ENCODE measurements around the gene ATAD3C. TPM values are rescaled to one million over a fixed set of nuclear protein-coding genes. Genes with fewer than 3 reads are reported as not detected.

Gene ATAD3C
- total and polyA plus RNA-seq, 2 of the 4 experiments (the other 2 are of a cell fraction) = not detected

DNA sequence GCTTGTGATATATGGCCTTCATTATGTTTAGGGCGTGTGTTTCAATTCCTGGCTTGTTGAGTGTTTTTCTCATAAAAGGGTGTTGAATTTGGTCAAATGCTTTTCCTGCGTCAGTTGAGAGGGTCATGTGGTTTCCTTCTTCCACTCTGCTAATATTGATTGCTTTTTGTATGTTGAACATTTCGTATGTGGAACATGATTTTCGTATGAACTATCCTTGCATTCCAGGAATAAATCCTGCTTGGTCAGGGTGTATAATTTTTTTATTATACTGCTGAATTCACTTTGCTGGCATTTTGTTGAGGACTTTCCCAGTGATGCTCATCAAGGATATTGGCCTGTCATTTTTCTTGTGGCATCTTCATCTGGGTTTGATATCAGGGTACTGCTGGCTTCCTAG is 57.8 kb downstream of the ATAD3C start:
- Histone ChIP-seq H3K27ac (ENCODE audit: insufficient read depth, low read length) (no peak overlapping the region), H3K14ac (replicated peaks; ENCODE audit: low read depth, low read length) (no peak overlapping the region), H2BK120ac (ENCODE audit: low read depth, low read length) (no peak overlapping the region), H3K27me3 (ENCODE audit: control insufficient read depth, insufficient read depth, low read length) (no peaks in the 10 kb centered on the region), H4K91ac (ENCODE audit: insufficient read depth, low read depth, low read length) (no peak overlapping the region), H3K23ac (ENCODE audit: low read depth, low read length) (no peak overlapping the region), H4K20me1 (ENCODE audit: insufficient read depth, low read length) (no peaks in the 10 kb centered on the region), H3K79me1 (ENCODE audit: low read depth in 1 of 2, low read length in 2 of 2) (peaks cover 6 to 11% of the 10 kb centered on the region in 2 experiments; a peak in 3 of 4 replicates), H3K4me2 (ENCODE audit: low read depth, low read length) (no peak overlapping the region), H3K4me3 (ENCODE audit: insufficient read depth, low read depth, low read length) (no peak overlapping the region), H4K8ac (ENCODE audit: low read depth in 2 of 2, low read length in 2 of 2) (no peak overlapping the region), H3K36me3 (ENCODE audit: control insufficient read depth, insufficient read depth, low read length) (no peaks in the 10 kb centered on the region), H2BK5ac (ENCODE audit: low read depth, low read length, poor library complexity, severe bottlenecking) (no peak overlapping the region), H2AK9ac (replicated peaks; ENCODE audit: low read depth, low read length, poor library complexity) (no peak overlapping the region), H2BK20ac (ENCODE audit: low read depth, low read length) (no peak overlapping the region), H3K4ac (ENCODE audit: low read depth, low read length) (no peak overlapping the region), H3K9me1 (ENCODE audit: insufficient read depth, low read length) (peaks cover 7% of the 10 kb centered on the region; the same call in 1 of the 2 replicates), H3K9ac (ENCODE audit: low read depth, low read length) (no peak overlapping the region), H2BK15ac (ENCODE audit: low read depth, low read length) (no peak overlapping the region), H4K5ac (ENCODE audit: low read depth, low read length) (no peak overlapping the region), H3K4me1 (ENCODE audit: control insufficient read depth, insufficient read depth, low read length) (peaks cover 3% of the 10 kb centered on the region; the same call in 1 of the 2 replicates), H3K9me3 (ENCODE audit: control insufficient read depth, insufficient read depth, low read length) (no peaks in the 10 kb centered on the region), H3K18ac (ENCODE audit: low read depth, low read length) (no peak overlapping the region), H3K56ac (ENCODE audit: extremely low read depth, insufficient read depth, low read length) (no peak overlapping the region), H2AK5ac (ENCODE audit: low read depth, low read length) (no peak overlapping the region), H2AFZ (replicated peaks; ENCODE audit: low read length, poor library complexity) (no peak overlapping the region)
- dilution Hi-C loops (cut with HindIII; ENCODE audit: low sequenced_read_pairs, unreplicated experiment) = no loop called here
- WGBS, 2 experiments (ENCODE audit: extremely low coverage in 2 of 2, insufficient read length in 1 of 2) = 100% methylated on average over 1 of the region's 4 CpGs; no CpG with 5 or more reads in 1 of the 2 experiments
- POLR2A ChIA-PET (ENCODE audit: unreplicated experiment) = interaction anchor here (0.6 kb wide), 1 partner anchor 38 kb away, joined by 14 read pairs; no protein-coding TSS in a partner anchor
- TF ChIP-seq RAD21 (IDR thresholded peaks at IDR 0.05; ENCODE audit: low read length) = no peak
- TF ChIP-seq SMC3 (IDR thresholded peaks at IDR 0.05; ENCODE audit: low read depth, low read length) = no peak
- TF ChIP-seq MXI1 (IDR thresholded peaks at IDR 0.05; ENCODE audit: borderline replicate concordance, low read depth, low read length) = no peak
- TF ChIP-seq, protein P1, sequence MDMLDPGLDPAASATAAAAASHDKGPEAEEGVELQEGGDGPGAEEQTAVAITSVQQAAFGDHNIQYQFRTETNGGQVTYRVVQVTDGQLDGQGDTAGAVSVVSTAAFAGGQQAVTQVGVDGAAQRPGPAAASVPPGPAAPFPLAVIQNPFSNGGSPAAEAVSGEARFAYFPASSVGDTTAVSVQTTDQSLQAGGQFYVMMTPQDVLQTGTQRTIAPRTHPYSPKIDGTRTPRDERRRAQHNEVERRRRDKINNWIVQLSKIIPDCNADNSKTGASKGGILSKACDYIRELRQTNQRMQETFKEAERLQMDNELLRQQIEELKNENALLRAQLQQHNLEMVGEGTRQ (IDR thresholded peaks at IDR 0.05; ENCODE audit: low read depth, low read length) = no peak
- TF ChIP-seq, protein P2, sequence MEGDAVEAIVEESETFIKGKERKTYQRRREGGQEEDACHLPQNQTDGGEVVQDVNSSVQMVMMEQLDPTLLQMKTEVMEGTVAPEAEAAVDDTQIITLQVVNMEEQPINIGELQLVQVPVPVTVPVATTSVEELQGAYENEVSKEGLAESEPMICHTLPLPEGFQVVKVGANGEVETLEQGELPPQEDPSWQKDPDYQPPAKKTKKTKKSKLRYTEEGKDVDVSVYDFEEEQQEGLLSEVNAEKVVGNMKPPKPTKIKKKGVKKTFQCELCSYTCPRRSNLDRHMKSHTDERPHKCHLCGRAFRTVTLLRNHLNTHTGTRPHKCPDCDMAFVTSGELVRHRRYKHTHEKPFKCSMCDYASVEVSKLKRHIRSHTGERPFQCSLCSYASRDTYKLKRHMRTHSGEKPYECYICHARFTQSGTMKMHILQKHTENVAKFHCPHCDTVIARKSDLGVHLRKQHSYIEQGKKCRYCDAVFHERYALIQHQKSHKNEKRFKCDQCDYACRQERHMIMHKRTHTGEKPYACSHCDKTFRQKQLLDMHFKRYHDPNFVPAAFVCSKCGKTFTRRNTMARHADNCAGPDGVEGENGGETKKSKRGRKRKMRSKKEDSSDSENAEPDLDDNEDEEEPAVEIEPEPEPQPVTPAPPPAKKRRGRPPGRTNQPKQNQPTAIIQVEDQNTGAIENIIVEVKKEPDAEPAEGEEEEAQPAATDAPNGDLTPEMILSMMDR (conservative IDR thresholded peaks at IDR 0.05; ENCODE audit: low read depth, low read length) = no peak
- no peak for TF ChIP-seq BHLHE40 (IDR thresholded peaks at IDR 0.05; ENCODE audit: low read depth, low read length)
- no peak for TF ChIP-seq FOS (IDR thresholded peaks at IDR 0.05; ENCODE audit: low read depth, low read length)
- TF ChIP-seq, protein P3, sequence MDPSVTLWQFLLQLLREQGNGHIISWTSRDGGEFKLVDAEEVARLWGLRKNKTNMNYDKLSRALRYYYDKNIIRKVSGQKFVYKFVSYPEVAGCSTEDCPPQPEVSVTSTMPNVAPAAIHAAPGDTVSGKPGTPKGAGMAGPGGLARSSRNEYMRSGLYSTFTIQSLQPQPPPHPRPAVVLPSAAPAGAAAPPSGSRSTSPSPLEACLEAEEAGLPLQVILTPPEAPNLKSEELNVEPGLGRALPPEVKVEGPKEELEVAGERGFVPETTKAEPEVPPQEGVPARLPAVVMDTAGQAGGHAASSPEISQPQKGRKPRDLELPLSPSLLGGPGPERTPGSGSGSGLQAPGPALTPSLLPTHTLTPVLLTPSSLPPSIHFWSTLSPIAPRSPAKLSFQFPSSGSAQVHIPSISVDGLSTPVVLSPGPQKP (IDR thresholded peaks at IDR 0.05; ENCODE audit: borderline replicate concordance, low read depth, low read length) = no peak
- TF ChIP-seq MAFK (IDR thresholded peaks at IDR 0.05; ENCODE audit: low read depth, low read length) = no peak
- no peak for TF ChIP-seq RCOR1 (IDR thresholded peaks at IDR 0.05; ENCODE audit: insufficient replicate concordance, low read length)
- no peak for TF ChIP-seq CHD1 (IDR thresholded peaks at IDR 0.05; ENCODE audit: low read depth, low read length)
- no peak for DNase-seq
- ATAC-seq (ENCODE audit: low read depth) = no peak
- CTCF ChIA-PET = no interaction called here
- intact Hi-C loops (cut with micrococcal nuclease) = no loop called here
- in situ Hi-C loops (cut with MboI; ENCODE audit: low sequenced_read_pairs) = no loop called here
- BruUV-seq (replicated peaks) = no TSS peak
